GM12878 (cell line): Measurements from ENCODE around the gene ALG2. TPM values are rescaled to one million over a fixed set of nuclear protein-coding genes. Genes with fewer than 3 reads are reported as not detected.

Experiments used
- ATAC-seq: fragments of 200-7000 bp; cut with Tn5 transposase; 3 replicates; pipeline ENCODE4 v1.9.1; 2020; ENCODE audit warnings: mild to moderate bottlenecking, moderate library complexity
- BruUV-seq: library from RNA; stranded (reverse); fragments of 400-500 nt; replicated peaks from 2 replicates; lab custom pipeline; 2021; lab: Mats Ljungman, UMichigan
- CTCF ChIA-PET: fragments of 300-600 bp; sonication (Branson Sonifier 250); formaldehyde crosslinking; extraction: SDS; loops from one replicate; lab custom pipeline; 2021; ENCODE audit warnings: inconsistent platforms; lab: Yijun Ruan, JAX
- POLR2A ChIA-PET: fragments of 350-600 bp; formaldehyde crosslinking; extraction: SDS; loops from one replicate; lab custom pipeline; 2021; ENCODE audit warnings: inconsistent platforms; lab: Charles Lee
- RAD21 ChIA-PET: fragments of 300-600 bp; sonication (Branson Sonifier 250); formaldehyde crosslinking; loops from one replicate; lab custom pipeline; 2023; ENCODE audit warnings: antibody characterized with exemption; ENCODE audit not compliant: unreplicated experiment; lab: Charles Lee
- SMC1A ChIA-PET: fragments of 300-600 bp; sonication (Branson Sonifier 250); formaldehyde crosslinking; loops from one replicate; lab custom pipeline; 2023; ENCODE audit not compliant: unreplicated experiment, uncharacterized antibody; lab: Charles Lee
- DNase-seq: peaks from one replicate; pipeline ENCODE4 v3.0.0-alpha.2; 2011; ENCODE audit warnings: low read depth, low spot score
- FAIRE-seq: peaks from 3 replicates; lab custom pipeline; 2011; peaks lifted over from hg19 to GRCh38; lab: Jason Lieb, UNC
- H2AFZ ChIP-seq: 2 replicates; pipeline ENCODE4 v1.6.0; 2011; ENCODE audit warnings: low read depth, low read length, control low read depth; ENCODE audit not compliant: control insufficient read depth
- H3K27ac ChIP-seq: 2 replicates; pipeline ENCODE4 v1.5.1; 2011; ENCODE audit warnings: control low read depth; ENCODE audit not compliant: control insufficient read depth, insufficient read depth
- H3K27me3 ChIP-seq, 2 experiments: replicated peaks in 1 of 2; 2 replicates each; pipeline versions ENCODE4 v1.6.0 to v1.6.1; 2011; ENCODE audit warnings: low read length in 1 of 2; ENCODE audit not compliant: control insufficient read depth in 2 of 2, insufficient read depth in 2 of 2
- H3K36me3 ChIP-seq, 2 experiments: 2 replicates each; pipeline ENCODE4 v1.5.1; 2011; ENCODE audit warnings: low read length in 1 of 2; ENCODE audit not compliant: control insufficient read depth in 2 of 2, insufficient read depth in 2 of 2
- H3K4me1 ChIP-seq: 2 replicates; pipeline ENCODE4 v1.6.1; 2011; ENCODE audit warnings: mild to moderate bottlenecking, low read length, moderate library complexity, mixed read lengths; ENCODE audit not compliant: control insufficient read depth, insufficient read depth
- H3K4me2 ChIP-seq: 2 replicates; pipeline ENCODE4 v1.6.0; 2011; ENCODE audit warnings: control low read depth; ENCODE audit not compliant: control insufficient read depth, insufficient read depth
- H3K4me3 ChIP-seq: fragments of 200-600 bp; sonication (generic); 2 replicates; pipeline ENCODE4 v1.5.1; 2016
- H3K79me2 ChIP-seq: 2 replicates; pipeline ENCODE4 v1.6.0; 2011; ENCODE audit warnings: low read length; ENCODE audit not compliant: control insufficient read depth, insufficient read depth
- H3K9ac ChIP-seq: 2 replicates; pipeline ENCODE4 v1.8.0; 2011; ENCODE audit warnings: low read length, control low read depth, mixed read lengths; ENCODE audit not compliant: control insufficient read depth, insufficient read depth
- H3K9me3 ChIP-seq: replicated peaks from 3 replicates; pipeline ENCODE4 v1.5.1; 2011; ENCODE audit warnings: mild to moderate bottlenecking, low read length; ENCODE audit not compliant: control insufficient read depth, insufficient read depth
- H4K20me1 ChIP-seq: 2 replicates; pipeline ENCODE4 v1.6.0; 2011; ENCODE audit not compliant: control insufficient read depth, insufficient read depth
- EGR1 ChIP-seq, 2 experiments: IDR thresholded peaks; 1 replicate in 1 of 2; 2 replicates in 1 of 2; pipeline ENCODE4 v1.6.1; 2011 to 2012; ENCODE audit warnings: low read depth in 2 of 2, low read length in 2 of 2, borderline replicate concordance in 1 of 2, mild to moderate bottlenecking in 1 of 2, moderate library complexity in 1 of 2
- MXI1 ChIP-seq: fragments of 150-350 bp; IDR thresholded peaks from 2 replicates; pipeline ENCODE4 v1.6.1; 2011; ENCODE audit warnings: low read depth, mild to moderate bottlenecking, inconsistent platforms, low read length, improper control_type of control experiment
- NFIC ChIP-seq: IDR thresholded peaks from 2 replicates; pipeline ENCODE4 v1.6.1; 2012; ENCODE audit warnings: low read depth, mild to moderate bottlenecking, inconsistent platforms, low read length, moderate library complexity
- POLR2AphosphoS2 ChIP-seq: IDR thresholded peaks from 2 replicates; pipeline ENCODE4 v1.6.1; 2011; ENCODE audit warnings: low read depth, mild to moderate bottlenecking, low read length, improper control_type of control experiment, moderate library complexity
- TAF1 ChIP-seq: IDR thresholded peaks from 2 replicates; pipeline ENCODE4 v1.6.1; 2011; ENCODE audit warnings: mild to moderate bottlenecking, low read depth, low read length, borderline replicate concordance
- WGBS: methylation state at CpG from one replicate; pipeline ENCODE4 v1.1.6; 2016; ENCODE audit warnings: low lambda C conversion rate; ENCODE audit not compliant: insufficient replicate concordance, insufficient coverage; ENCODE audit errors: missing lambda C conversion rate; 5-methylcytosine and 5-hydroxymethylcytosine counted together
- in situ Hi-C: fragments of 300-500 bp; cut with MboI; formaldehyde crosslinking; loops from 9 replicates; pipeline ENCODE4 v1.14.3; 2018; ENCODE audit warnings: mixed read lengths
- intact Hi-C: fragments of 100-400 bp; cut with micrococcal nuclease; formaldehyde crosslinking; loops from one replicate; pipeline ENCODE4 v1.14.2; 2022; ENCODE audit not compliant: unreplicated experiment
- polyA plus RNA-seq, 11 experiments: library from polyadenylated mRNA; depleted of rRNA in 4 of 11; unstranded in 6 of 11; stranded (reverse) in 5 of 11; fragments of >200 nt; fragmentation: Nextera tagmentation in 4 of 11; fragmentation: Illumina TruSeq in 1 of 11; extraction: Ambion mirVana in 4 of 11; extraction: Trizol in 1 of 11; gene quantifications; 1 replicate in 1 of 11; 2 replicates in 10 of 11; pipeline versions ENCODE4 v1.2.1 to v1.2.3, GENCODE V29; 2011 to 2016; ENCODE audit warnings: inconsistent platforms in 2 of 11, missing spikeins in 2 of 11, low read depth in 1 of 11
- total RNA-seq, 4 experiments: library from RNA; depleted of rRNA in 3 of 4; stranded (reverse); fragments of >200 nt in 3 of 4; fragmentation: Illumina TruSeq in 1 of 4; extraction: Trizol in 1 of 4; gene quantifications; 2 replicates each; pipeline versions ENCODE4 v1.2.1 to v1.2.3, GENCODE V29; 2013 to 2021
- TF ChIP-seq, protein P1 (sequence below), 3 experiments: IDR thresholded peaks in 2 of 3; conservative IDR thresholded peaks in 1 of 3; 2 replicates each; pipeline ENCODE4 v1.5.1; 2011; ENCODE audit warnings: low read depth in 3 of 3, low read length in 3 of 3, mild to moderate bottlenecking in 3 of 3, control low read depth in 2 of 3, moderate library complexity in 2 of 3, inconsistent platforms in 1 of 3, mixed read lengths in 1 of 3; ENCODE audit not compliant: control insufficient read depth in 2 of 3, insufficient read depth in 1 of 3; ENCODE audit errors: extremely low read depth in 1 of 3

The ALG2 gene
- total and polyA plus RNA-seq, 10 of the 15 experiments (the other 5 are each of a cell fraction or from before 2014, with no cell fraction given) = 8.8 to 52.5 (median 38.6) TPM

DNA sequence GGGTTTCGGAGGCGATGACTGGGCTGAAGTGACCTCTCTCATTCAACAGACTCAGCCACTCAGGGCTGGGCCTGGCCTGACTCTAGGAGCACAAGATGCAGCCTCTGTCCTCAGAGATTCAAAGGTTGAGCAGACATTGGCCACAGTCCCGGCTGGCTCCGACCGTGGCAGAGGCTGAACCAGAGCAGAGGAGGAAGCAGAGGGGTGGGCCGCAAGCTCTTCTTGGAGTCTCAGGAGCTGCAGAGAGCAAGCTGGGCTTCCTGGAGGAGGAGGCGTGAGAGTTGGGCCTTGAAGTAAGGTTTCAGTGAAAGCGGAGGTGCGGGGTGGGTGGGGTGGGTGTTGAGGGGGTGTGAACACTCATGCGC lies 37.6 kb downstream of the ALG2 start:
- no peak for FAIRE-seq
- RAD21 ChIA-PET = interaction anchor here (0.6 to 13.6 kb wide), 20 partner anchors 10 to 1140 kb away, joined by 3 to 147 read pairs (median 5); partner anchors contain the start of genes ALG2 and SEC61B

More for the DNA sequence above, 37.6 kb downstream of the ALG2 start:
- Histone ChIP-seq H3K4me1 (peaks cover 73% of the 10 kb centered on the region), H3K27ac (peak overlapping the region; percentile 49), H3K79me2 (no peaks in the 10 kb centered on the region), H3K4me3 (no peak overlapping the region), H3K27me3 (no peaks in the 10 kb centered on the region), H3K9me3 (no peaks in the 10 kb centered on the region), H2AFZ (peak overlapping the region; percentile 75), H4K20me1 (no peaks in the 10 kb centered on the region)
- ATAC-seq (no peak), DNase-seq (no peak)
- WGBS = 37% methylated on average over 8 of the region's 10 CpGs
- BruUV-seq = no TSS peak
- ChIA-PET POLR2A (interaction anchor here (0.6 to 1.5 kb wide), 3 partner anchors 38 to 70 kb away, joined by 3 to 11 read pairs (median 3); partner anchors contain the start of genes ALG2 and SEC61B), SMC1A (interaction anchor here (0.7 to 12.4 kb wide), 27 partner anchors 8 to 1141 kb away, joined by 3 to 189 read pairs (median 6); partner anchors contain the start of genes ALG2, NR4A3 and SEC61B)
- no peak for TF ChIP-seq POLR2AphosphoS2
- TF ChIP-seq, protein P1, sequence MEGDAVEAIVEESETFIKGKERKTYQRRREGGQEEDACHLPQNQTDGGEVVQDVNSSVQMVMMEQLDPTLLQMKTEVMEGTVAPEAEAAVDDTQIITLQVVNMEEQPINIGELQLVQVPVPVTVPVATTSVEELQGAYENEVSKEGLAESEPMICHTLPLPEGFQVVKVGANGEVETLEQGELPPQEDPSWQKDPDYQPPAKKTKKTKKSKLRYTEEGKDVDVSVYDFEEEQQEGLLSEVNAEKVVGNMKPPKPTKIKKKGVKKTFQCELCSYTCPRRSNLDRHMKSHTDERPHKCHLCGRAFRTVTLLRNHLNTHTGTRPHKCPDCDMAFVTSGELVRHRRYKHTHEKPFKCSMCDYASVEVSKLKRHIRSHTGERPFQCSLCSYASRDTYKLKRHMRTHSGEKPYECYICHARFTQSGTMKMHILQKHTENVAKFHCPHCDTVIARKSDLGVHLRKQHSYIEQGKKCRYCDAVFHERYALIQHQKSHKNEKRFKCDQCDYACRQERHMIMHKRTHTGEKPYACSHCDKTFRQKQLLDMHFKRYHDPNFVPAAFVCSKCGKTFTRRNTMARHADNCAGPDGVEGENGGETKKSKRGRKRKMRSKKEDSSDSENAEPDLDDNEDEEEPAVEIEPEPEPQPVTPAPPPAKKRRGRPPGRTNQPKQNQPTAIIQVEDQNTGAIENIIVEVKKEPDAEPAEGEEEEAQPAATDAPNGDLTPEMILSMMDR (IDR thresholded peaks at IDR 0.05 in 2 of 3, conservative IDR thresholded peaks at IDR 0.05 in 1 of 3; ENCODE audit: control insufficient read depth in 2 of 3, extremely low read depth in 1 of 3, insufficient read depth in 1 of 3, low read depth in 3 of 3, low read length in 3 of 3) = no peak
- TF ChIP-seq TAF1 = no peak
- TF ChIP-seq EGR1 (IDR thresholded peaks at IDR 0.05; ENCODE audit: borderline replicate concordance in 1 of 2, low read depth in 2 of 2, low read length in 2 of 2) = peak in 1 of 2 experiments; percentile 72; a peak in 2 of 3 replicates
- no peak for TF ChIP-seq MXI1
- no peak for TF ChIP-seq NFIC
- TF ChIP-seq, all 136 proteins: peak for 1
- H3K4me2 ChIP-seq = peak overlapping the region; percentile 60; the same call in 1 of the 2 replicates
- in situ Hi-C loops (loop anchor here (5.0 to 10.0 kb wide), 5 partner anchors 52 to 1141 kb away; no protein-coding TSS in a partner anchor), intact Hi-C loops (loop anchor here (1.0 to 10.0 kb wide), 13 partner anchors 21 to 1251 kb away; partner anchors contain the start of genes ERP44, INVS, NR4A3 and SEC61B)
- CTCF ChIA-PET = interaction anchor here (0.5 to 9.3 kb wide), 41 partner anchors 8 to 1253 kb away, joined by 3 to 131 read pairs (median 5); partner anchors contain the start of genes ALG2 and SEC61B
- H3K9ac ChIP-seq = peak overlapping the region; percentile 28; the same call in 1 of the 2 replicates
- no peaks in the 10 kb centered on the region for H3K36me3 ChIP-seq
